OCI-LY7 (cell line): Measurements from ENCODE around the gene GMDS. TPM values are rescaled to one million over a fixed set of nuclear protein-coding genes. Genes with fewer than 3 reads are reported as not detected.

Experiments
- BruUV-seq: library from RNA; stranded (reverse); fragments of 400-500 nt; replicated peaks from 2 replicates; lab custom pipeline; 2021; lab: Mats Ljungman, UMichigan
- CTCF ChIA-PET: fragments of 300-600 bp; sonication (Branson Sonifier 250); formaldehyde crosslinking; loops from one replicate; lab custom pipeline; 2022; ENCODE audit warnings: antibody characterized with exemption; ENCODE audit not compliant: unreplicated experiment; lab: Charles Lee
- POLR2A ChIA-PET: fragments of 300-600 bp; sonication (Branson Sonifier 250); formaldehyde crosslinking; loops from one replicate; lab custom pipeline; 2022; ENCODE audit warnings: antibody characterized with exemption; lab: Charles Lee
- DNase-seq: peaks from one replicate; pipeline ENCODE4 v3.0.0-alpha.2; 2015; ENCODE audit warnings: low spot score
- H2AFZ ChIP-seq: fragments of 200-600 bp; sonication (generic), shearing (Covaris generic); 2 replicates; pipeline ENCODE4 v1.6.1; 2014; ENCODE audit warnings: mild to moderate bottlenecking, antibody characterized with exemption, low read length, moderate library complexity
- H3K27ac ChIP-seq: fragments of 200-600 bp; sonication (generic); 2 replicates; pipeline ENCODE4 v1.5.1; 2014; ENCODE audit warnings: mixed run types, low read depth, mild to moderate bottlenecking, moderate library complexity, low read length, inconsistent platforms; ENCODE audit not compliant: poor library complexity, severe bottlenecking
- H3K36me3 ChIP-seq: fragments of 200-600 bp; sonication (generic); 2 replicates; pipeline ENCODE4 v1.6.1; 2014; ENCODE audit warnings: mild to moderate bottlenecking, antibody characterized with exemption, low read length, moderate library complexity, mixed read lengths; ENCODE audit not compliant: insufficient read depth
- H3K4me1 ChIP-seq: fragments of 200-600 bp; sonication (generic); 2 replicates; pipeline ENCODE4 v1.5.1; 2014; ENCODE audit warnings: mild to moderate bottlenecking, low read length; ENCODE audit not compliant: insufficient read depth, poor library complexity, severe bottlenecking
- H3K4me2 ChIP-seq: fragments of 200-600 bp; sonication (generic); 2 replicates; pipeline ENCODE4 v1.6.1; 2014; ENCODE audit warnings: mild to moderate bottlenecking, low read length
- H3K4me3 ChIP-seq: fragments of 200-600 bp; sonication (generic); 2 replicates; pipeline ENCODE4 v1.5.1; 2014; ENCODE audit warnings: mild to moderate bottlenecking, low read depth, low read length; ENCODE audit not compliant: poor library complexity, severe bottlenecking
- H3K79me2 ChIP-seq: fragments of 200-600 bp; sonication (generic); 2 replicates; pipeline ENCODE4 v1.6.1; 2016; ENCODE audit warnings: low read depth, mild to moderate bottlenecking, low read length, moderate library complexity, mixed read lengths; ENCODE audit not compliant: insufficient read depth
- H3K9me2 ChIP-seq: fragments of 200-600 bp; sonication (generic); 2 replicates; pipeline ENCODE4 v1.6.1; 2016; ENCODE audit warnings: mild to moderate bottlenecking, low read length, mixed read lengths; ENCODE audit not compliant: insufficient read depth
- H3K9me3 ChIP-seq: fragments of 200-600 bp; sonication (generic); 2 replicates; pipeline ENCODE4 v1.6.1; 2014; ENCODE audit warnings: mild to moderate bottlenecking, mixed run types, low read length, mixed read lengths
- H4K20me1 ChIP-seq: fragments of 200-600 bp; sonication (generic); 2 replicates; pipeline ENCODE4 v1.6.1; 2014; ENCODE audit warnings: mild to moderate bottlenecking, antibody characterized with exemption, low read length, moderate library complexity, mixed read lengths; ENCODE audit not compliant: insufficient read depth
- CTCF ChIP-seq: fragments of 200-600 bp; sonication (generic); conservative IDR thresholded peaks from 2 replicates; pipeline ENCODE4 v1.5.1; 2014; ENCODE audit warnings: mild to moderate bottlenecking, antibody characterized with exemption, low read length, moderate library complexity, mixed read lengths
- EZH2phosphoT487 ChIP-seq: fragments of 200-600 bp; sonication (generic); IDR thresholded peaks from 2 replicates; pipeline ENCODE4 v1.6.1; 2018; ENCODE audit warnings: low read depth, borderline replicate concordance, mild to moderate bottlenecking, mixed run types, antibody characterized with exemption, low read length, moderate library complexity, mixed read lengths
- intact Hi-C: fragments of 100-400 bp; cut with micrococcal nuclease; formaldehyde crosslinking; loops from one replicate; pipeline ENCODE4 v1.10.0; 2022; ENCODE audit not compliant: unreplicated experiment
- total RNA-seq, 2 experiments: library from RNA; depleted of rRNA in 1 of 2; stranded (reverse); fragments of >200 nt in 1 of 2; shearing (Covaris generic) in 1 of 2; gene quantifications; 2 replicates each; pipeline ENCODE4 v1.2.3, GENCODE V29; 2014 to 2022

The GMDS gene
- total RNA-seq, 2 experiments from 2014 or later, result 9.9 to 26.8 TPM

- Histone ChIP-seq H3K79me2 (no peaks in the 10 kb centered on the region), H3K27ac (no peak overlapping the region), H3K4me2 (no peak overlapping the region), H2AFZ (no peak overlapping the region), H3K4me1 (no peaks in the 10 kb centered on the region), H3K9me3 (no peaks in the 10 kb centered on the region), H4K20me1 (no peaks in the 10 kb centered on the region), H3K36me3 (no peaks in the 10 kb centered on the region), H3K4me3 (no peak overlapping the region), H3K9me2 (no peaks in the 10 kb centered on the region)
- ChIA-PET POLR2A (interaction anchor here (0.6 kb wide), 1 partner anchor 36 kb away, joined by 3 read pairs; no protein-coding TSS in a partner anchor), CTCF (no interaction called here)
- DNase-seq, result no peak
- intact Hi-C loops, result no loop called here
- BruUV-seq, result no TSS peak
- TF ChIP-seq EZH2phosphoT487 (no peak), CTCF (no peak)
Observed at GRCh38 chr6:1760876-1761275, 484.5 kb downstream of the GMDS start.

GRCh38 chr6:1759870-1760269 lies 485.5 kb downstream of the GMDS start:
- H3K36me3 ChIP-seq, result no peaks in the 10 kb centered on the region
- DNase-seq, result no peak
- H4K20me1 ChIP-seq, result no peaks in the 10 kb centered on the region
- H3K79me2 ChIP-seq, result no peaks in the 10 kb centered on the region
- no peaks in the 10 kb centered on the region for H3K9me3 ChIP-seq
- no peak for TF ChIP-seq EZH2phosphoT487
- no peak for TF ChIP-seq CTCF
- intact Hi-C loops, result no loop called here
- POLR2A ChIA-PET, result no interaction called here
- H3K4me1 ChIP-seq, result no peaks in the 10 kb centered on the region
- CTCF ChIA-PET, result no interaction called here
- H3K27ac ChIP-seq, result no peak overlapping the region
- H2AFZ ChIP-seq, result no peak overlapping the region
- no peak overlapping the region for H3K4me2 ChIP-seq
- no TSS peak for BruUV-seq
- no peak overlapping the region for H3K4me3 ChIP-seq
- H3K9me2 ChIP-seq, result no peaks in the 10 kb centered on the region

GRCh38 chr6:1758076-1758679 lies 487.2 kb downstream of the GMDS start:
- BruUV-seq, result no TSS peak
- Histone ChIP-seq H3K79me2 (no peaks in the 10 kb centered on the region), H4K20me1 (no peaks in the 10 kb centered on the region), H3K4me1 (no peaks in the 10 kb centered on the region), H3K4me2 (no peak overlapping the region), H3K36me3 (no peaks in the 10 kb centered on the region), H3K27ac (no peak overlapping the region), H3K9me3 (no peaks in the 10 kb centered on the region), H2AFZ (no peak overlapping the region), H3K4me3 (no peak overlapping the region), H3K9me2 (no peaks in the 10 kb centered on the region)
- ChIA-PET POLR2A (no interaction called here), CTCF (no interaction called here)
- intact Hi-C loops, result no loop called here
- TF ChIP-seq EZH2phosphoT487, result no peak
- TF ChIP-seq CTCF, result no peak
- no peak for DNase-seq
